Fibroblast of pulmonary artery (primary cell): Measurements from ENCODE around the gene PARD6G.

Source experiments
- DNase-seq: peaks from one replicate; pipeline ENCODE4 v3.0.0-alpha.2; 2010; ENCODE audit warnings: low read depth
- H3K4me3 ChIP-seq: replicated peaks from 2 replicates; pipeline ENCODE4 v1.5.1; 2011; ENCODE audit warnings: low read depth, mild to moderate bottlenecking, control low read depth, low read length, moderate library complexity
- CTCF ChIP-seq: IDR thresholded peaks from 2 replicates; pipeline ENCODE4 v1.5.1; 2011; ENCODE audit warnings: mild to moderate bottlenecking, control low read depth, low read length, inconsistent platforms; ENCODE audit errors: missing control alignments

Gene PARD6G

GRCh38 chr18:80246445-80247392, 595 bp downstream of the PARD6G start:
- no peak for DNase-seq
- no peak for TF ChIP-seq CTCF
- peak overlapping the region; percentile 64 for H3K4me3 ChIP-seq

GRCh38 chr18:80245781-80246444, 1.4 kb downstream of the PARD6G start:
- peak overlapping the region; percentile 64 for H3K4me3 ChIP-seq
- DNase-seq, result no peak
- no peak for TF ChIP-seq CTCF

DNA sequence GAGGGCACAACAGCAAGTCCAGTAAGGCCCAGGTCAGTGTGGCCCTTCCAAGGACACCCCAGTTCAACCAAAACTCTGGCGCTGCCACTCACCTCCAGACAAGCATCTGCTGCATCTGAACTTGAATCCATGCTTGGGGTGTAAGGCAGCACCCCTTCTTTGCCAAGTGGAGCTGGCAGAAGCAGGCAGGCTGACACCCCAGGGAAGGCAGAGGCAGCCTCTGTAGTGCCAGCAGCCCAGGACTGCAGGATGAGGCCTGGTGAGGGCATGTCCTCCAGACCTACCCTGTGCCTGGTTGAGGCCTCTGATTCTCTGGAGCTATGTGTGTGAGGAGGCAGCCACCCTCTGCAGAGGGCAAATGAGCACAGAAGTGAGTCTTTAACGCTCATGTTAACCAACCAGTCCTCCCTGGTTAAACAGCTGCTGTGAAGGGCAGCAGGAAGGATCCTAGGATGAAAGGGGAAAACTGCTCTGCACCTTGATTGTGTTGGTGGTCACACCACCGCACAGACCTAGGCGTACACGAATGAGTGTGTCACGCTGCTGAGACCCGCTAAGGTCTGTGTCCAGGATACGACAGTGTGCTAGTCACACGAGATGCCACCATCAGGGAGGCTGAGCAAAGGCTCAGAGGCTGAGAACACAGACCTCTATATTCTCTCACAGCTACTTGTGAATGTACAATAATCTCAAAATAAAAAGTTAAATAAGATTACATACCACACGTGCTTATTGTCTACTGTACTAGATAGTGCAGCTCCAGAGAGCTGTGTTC, 2.2 kb downstream of the PARD6G start:
- H3K4me3 ChIP-seq, result no peak overlapping the region
- TF ChIP-seq CTCF, result no peak
- no peak for DNase-seq

- no peak for DNase-seq
- no peak overlapping the region for H3K4me3 ChIP-seq
- TF ChIP-seq CTCF, result no peak
These were observed 3.1 kb downstream of the PARD6G start for GRCh38 chr18:80244167-80244566.

GRCh38 chr18:80243204-80243603, 4.1 kb downstream of the PARD6G start:
- no peak for TF ChIP-seq CTCF
- no peak for DNase-seq
- H3K4me3 ChIP-seq, result no peak overlapping the region

DNA sequence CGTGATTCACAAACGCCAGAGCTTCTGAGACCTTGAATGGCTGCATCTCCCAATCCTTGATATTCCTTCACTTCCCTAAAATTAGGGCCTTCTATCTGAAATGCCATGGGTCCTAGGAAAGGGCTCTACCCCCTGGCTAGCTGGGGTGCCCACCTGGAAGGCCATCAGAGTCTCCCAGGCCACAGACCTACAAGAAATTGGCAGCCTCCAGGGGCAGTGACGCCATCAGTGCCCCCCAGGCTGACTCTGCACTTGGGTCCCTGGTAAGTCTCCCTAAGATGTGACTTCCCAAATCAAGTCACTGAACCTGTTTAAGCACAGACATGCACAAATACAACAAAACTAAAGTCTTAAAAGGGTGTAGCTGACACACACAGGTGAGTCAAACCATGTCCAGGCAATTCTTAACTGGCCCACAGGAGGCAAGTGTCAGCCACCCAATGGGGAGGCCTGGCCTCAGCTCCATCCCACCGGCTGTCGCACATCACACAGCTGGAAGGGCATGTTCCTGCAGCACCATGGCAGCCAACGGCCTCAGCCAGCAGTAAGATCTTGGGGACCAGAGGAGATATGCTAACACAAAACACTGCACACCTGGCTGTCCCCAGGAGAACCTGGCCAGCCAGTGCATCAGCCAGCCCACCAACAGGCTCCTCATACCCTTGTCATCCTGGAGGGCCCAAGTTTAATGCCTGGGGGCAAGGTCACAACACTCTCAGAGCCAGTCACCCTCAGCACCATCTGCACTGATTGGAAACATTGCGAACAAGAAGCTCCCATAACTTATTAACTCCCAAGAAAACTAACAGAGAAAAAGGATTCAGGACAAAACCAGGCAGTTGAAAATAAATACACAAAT, 5.2 kb downstream of the PARD6G start:
- no peak for TF ChIP-seq CTCF
- no peak overlapping the region for H3K4me3 ChIP-seq
- no peak for DNase-seq
